ENCODE results near the gene OPCML.

The OPCML gene

DNA sequence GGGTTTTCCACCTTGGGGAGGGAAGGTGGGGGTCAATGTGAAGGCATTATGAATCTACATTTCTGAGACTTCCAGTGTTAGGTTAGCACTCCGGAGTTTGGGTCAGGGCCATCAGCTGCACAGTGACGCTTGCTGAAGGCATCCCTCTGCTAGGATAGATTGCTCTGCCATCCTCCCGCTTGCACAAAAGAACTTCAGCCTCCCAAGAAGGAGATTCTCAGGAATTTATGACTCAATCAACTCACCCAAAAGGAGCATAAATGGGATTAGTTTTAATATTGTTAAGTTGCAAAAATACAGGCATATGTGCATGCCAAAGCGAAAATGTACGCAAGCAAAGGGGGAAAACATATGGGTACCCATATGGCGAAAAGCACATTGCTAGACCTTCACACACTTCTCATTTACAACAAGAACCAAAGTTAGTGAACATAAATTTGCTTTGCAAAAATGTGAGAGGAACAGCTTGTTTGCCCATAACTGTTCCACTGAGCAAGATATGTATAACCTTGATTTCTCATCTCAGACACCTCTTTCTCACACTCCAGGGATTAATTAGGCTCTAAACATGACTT, 1013.0 kb downstream of the OPCML start:
- no peak for FAIRE-seq

DNA sequence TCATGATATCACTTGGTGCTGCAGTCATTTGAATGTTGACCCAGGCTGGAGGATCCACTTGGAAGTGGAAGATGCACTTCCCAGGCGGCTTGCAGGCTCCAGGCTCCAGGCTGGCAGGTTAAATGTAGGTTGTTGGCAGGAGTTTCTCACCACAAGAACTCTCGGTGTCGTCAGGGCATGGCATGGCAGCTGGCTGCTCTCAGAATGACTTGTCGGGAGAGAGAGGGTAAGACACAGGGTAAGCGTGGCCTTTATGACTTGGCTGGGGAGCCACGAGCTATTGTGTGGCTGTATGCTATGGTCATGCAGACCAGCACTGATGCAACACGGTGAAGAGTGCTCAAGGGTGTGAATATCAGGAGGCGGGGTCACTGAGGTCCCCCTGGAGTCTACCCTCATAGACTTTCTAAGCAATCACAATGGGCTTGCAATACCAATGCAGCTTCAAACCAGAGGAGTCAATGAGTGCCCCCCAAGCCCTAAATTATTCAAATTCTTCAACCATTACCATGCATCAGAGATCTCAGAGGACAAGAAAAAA, 1027.7 kb downstream of the OPCML start:
- no peak for FAIRE-seq

DNA sequence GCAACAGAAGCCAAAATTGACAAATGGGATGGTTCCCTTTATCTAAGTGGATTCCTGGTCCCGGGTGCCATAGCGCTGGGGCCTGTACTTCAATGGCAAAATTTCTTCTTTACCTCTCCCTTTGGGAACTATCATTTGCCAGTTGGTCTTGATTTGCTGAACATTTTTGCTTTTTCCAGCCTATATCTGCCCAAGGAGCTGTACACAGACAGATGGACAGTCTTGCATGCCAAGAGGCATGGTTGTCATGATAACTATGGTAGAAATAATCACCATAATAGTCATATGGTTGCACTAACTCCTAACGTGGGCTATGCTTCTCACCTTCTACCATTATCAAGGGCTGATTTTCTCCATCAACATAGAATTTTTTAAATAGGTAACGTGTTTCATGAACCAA, 1030.9 kb downstream of the OPCML start:
- FAIRE-seq, result no peak

DNA sequence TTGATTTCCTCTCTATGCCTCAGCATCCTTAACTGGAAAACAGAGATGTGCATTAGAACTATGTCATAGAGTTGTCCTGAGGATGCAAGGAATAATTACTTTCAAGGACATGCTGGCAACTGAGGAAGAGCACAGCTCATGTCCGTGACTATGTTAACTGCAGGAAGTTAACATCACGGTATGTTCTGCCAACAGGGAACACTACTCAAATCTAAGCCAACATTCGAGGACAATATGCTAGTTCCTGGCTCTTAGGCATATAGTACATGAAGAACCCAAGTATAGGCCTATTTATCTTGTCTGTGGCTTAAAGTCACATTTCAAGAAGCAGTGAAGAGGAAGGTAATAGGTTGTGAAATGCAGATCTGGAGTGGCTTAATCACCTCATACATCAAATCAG, 1032.6 kb downstream of the OPCML start:
- no peak for FAIRE-seq

DNA sequence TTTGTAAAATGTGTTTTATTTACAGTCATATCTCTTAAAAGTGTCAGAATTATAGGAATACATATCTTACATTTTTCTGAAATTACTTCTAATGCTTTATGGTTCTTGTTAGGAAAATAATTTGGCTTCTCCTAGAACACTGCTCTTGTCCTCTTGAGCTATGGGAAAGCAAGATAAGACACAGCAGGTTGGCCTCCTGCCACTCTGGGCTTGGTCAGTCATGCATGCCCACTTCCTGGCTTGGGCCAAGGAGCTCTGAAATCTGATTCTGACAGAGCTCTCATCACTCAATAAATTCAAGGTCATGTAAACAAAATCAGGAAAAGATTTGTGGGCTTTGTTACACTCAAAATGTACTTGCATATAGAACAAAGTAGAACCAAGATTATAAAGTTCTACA, 1036.0 kb downstream of the OPCML start:
- FAIRE-seq, result no peak

DNA sequence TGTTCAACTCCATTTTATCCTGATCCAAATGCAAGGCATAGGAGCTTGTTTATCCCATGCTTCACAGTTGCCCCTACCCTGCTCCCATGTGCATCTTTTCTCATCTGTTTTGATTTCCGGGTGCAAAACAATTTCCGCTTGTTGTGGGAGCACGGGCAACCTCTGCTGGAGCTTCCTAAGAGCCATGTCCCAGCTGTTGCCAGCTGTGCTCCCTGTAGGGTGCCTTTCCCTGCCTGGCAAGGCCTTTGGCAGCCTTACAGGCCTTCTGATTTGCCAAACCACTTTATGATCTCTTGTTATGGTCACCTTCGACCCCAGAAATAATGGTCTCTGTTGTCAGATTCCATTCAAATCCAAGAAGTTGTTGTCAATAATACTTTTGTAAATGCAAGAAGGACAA, 1038.5 kb downstream of the OPCML start:
- FAIRE-seq, result no peak

DNA sequence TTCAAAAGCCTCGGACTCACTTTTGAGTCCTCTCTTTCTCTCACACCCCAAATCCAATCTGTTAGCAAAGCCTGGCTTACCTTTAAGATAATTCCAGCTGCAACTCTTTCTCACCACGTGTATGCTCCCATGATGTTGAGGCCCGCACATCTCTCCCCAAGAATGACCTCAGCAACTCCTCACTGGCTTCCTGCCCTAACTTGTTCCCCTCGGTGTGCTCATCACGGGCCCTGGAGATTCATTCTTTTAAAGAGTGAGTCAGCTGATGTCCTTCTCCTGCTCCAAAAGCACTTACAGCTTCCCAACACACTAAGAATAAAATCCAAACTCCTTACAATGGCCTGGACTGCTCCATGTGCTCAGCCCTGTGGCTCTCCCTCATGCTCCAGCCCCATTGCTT, 1041.3 kb downstream of the OPCML start:
- FAIRE-seq, result no peak

DNA sequence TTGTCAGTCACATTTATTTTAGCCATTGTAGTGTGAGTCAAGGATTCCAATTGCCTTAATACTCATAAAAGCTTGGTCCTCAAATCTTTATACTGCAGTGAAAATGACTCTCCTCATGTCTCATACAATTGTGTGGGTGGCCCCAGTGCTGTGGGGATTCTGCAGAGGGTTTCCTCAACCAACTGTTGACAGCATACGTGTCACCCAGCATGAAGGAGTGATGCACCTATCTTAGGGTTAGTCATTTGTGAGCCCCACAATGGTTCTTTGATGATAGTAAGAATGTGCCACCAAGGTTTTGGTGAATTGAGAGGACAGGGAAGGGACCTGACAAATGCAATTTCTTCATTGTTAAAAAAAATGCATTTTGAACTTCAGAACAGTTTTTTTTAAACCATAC, 1046.2 kb downstream of the OPCML start:
- no peak for FAIRE-seq

DNA sequence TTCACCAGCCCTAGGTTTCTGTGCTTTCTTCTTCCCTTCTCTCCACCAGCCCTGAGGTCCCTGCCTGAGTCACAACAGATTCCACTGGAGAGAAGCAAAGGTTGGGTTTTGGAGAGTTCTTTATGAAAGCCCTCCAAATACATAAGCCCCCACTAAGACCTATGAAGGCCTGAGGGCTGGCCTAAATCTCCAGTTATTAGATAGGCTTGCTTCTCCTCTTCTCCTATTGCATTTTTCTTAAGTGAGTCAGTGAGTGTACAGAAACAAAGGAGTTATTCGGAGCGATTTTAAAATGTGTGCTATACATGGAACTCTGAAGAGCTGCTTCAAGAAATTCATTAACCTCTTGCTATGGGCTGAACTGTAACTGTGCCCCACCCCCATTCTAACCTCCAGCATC, 1057.3 kb downstream of the OPCML start:
- no peak for FAIRE-seq

DNA sequence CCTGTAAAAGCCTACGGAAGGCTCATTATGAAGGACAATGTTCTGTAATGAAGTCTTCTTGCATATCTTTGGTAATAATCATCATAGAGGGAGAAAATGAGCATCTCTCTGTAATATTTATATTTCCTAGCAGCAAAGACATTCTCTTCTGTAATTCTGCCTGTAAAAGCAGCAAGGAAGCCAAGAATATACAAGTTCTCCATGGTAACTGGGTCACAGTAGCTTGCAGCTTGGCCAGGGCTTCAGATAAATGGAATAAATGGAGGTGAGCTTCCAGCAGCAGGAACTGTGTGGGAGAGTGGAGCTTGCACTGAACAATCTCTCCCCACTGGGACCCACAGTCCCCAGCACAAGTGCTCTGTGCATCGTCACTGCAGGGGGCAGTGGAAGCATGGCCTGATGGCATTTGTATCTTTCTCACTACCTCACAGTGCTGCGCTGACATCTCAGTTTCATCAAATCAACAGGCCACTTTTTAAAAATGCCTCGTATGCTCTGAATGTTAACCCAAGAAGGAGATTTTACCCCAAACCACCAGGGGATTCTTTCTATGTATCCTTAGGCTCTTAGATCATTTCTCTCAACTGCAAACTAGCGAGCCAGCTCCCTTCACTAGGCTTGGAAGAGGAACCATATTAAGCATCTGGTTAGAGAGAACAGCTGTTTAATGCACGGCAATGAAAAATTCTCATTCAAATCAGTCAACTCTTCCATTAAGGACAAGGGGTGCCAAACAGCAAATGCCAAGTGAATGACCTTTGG, 1059.7 kb downstream of the OPCML start:
- no peak for FAIRE-seq

DNA sequence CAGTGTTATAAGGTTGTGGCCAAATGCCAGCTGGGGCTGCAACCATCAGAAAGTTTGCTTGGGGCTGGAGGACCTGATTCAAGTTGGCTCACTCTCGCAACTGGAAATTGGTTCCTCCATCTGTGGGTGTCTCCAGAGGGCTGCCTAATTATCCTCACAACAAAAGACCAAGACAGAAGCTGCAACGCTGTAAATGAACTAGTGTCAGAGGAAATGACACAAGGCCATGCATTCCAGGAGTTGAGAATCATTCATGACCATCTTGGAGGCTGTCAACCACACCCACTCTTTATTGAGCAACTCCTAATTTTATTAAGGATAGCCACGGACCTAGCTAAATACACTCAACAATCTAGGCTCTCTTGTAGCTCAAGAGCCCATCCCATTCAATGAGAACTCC, 1060.8 kb downstream of the OPCML start:
- FAIRE-seq, result no peak

DNA sequence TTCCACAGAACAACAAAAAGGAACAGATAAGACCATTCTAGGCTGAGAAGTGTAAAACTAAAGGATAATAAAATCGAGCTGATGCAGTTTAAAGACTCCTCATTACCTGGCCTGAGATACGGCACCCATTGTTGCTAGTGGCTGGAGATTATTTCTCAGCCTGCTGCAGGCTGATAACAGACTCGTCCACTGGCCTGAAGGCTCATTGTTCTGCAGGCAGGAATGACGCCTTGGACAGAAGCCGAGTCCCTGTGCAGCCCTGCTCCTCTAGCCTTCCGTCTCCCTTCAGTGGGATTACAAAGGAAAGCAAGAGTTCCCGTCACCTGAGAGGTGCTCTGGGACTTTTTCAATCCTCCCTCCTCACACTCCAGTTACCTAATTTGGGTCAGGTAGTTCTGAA, 1065.3 kb downstream of the OPCML start:
- no peak for FAIRE-seq

DNA sequence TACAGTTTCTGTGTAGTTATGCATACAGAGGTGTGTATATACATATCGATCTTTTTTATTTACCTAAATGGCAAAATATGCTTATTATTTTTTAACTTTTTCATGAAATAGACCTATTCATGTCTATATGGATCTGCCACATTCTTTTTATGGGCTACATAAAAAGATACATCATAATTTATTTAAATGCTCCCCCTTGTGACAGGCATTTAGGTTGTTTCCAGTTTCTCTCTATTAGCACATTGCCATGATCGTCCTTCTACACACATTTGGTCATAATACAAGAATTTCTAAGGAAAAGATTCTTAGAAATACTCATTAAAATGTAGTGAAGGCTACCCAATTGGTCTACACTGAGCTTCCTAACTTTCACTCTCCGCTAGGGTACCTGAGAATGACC, 1067.4 kb downstream of the OPCML start:
- FAIRE-seq, result no peak

DNA sequence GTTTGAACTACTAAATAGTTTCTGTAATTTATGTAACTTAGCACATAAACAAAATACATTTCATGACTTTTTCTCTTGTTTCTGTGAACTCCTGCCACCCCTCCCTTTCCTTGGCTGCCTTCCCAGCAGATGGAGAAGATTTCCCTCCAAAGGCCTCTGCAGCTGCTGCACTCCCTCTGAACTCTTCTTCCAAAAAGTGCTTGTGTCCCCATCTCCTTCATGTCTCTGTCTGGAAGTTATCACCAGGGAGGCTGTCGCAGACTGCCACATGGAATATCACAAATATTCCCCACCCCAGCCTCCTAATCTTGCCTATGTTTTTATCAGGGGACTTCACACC, 1068.3 kb downstream of the OPCML start:
- no peak for FAIRE-seq

DNA sequence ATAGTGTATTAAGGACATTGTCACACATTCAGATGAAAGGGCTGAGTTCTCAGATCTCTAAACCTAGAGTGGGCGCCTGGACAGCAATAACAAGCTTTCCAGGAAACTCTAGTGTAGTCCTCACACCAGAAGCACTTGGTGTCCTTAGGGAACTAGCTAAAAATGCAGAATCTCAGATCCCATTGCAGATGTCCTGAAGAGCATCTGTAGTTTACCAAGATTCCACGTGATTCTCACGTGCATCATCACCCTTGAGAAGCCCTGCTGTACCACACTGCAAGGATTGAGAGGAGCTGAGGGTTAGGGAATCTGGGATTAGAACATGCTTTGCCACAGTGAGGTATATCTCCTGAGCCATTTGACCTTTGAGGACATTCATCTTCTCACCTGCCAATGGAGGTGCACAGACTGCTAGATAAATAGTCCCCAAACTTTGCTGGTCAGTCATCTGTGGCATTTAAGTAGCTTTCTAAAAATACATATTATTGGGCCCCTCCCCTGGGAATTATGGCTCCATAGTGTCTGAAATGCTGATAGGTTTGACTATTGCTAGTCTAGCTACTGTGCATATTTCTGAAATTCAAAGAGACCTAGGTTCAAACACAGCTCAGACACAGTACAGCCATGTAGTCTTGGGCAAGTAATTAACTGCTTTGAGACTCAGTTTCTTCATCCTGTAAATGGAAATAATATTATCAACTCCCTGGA, 1068.9 kb downstream of the OPCML start:
- no peak for FAIRE-seq

DNA sequence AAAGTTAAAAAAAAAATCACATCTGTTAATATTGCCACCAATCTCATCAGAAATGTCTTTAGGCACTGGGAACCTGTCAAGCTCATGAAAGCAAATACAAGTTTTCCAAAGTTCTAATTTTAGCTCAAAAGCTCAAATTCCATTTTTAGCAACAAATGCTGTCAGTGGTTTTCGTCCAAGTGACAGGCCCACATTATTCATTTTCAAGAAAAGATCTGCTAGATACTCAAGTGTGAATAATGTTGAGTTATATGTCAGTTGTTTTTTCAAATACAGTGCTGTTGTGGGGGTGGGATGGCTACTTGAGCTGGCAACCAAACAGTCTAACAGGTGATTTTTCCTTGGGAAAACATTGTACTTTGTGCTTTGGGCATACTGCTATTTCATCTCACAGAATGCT, 1072.6 kb downstream of the OPCML start:
- no peak for FAIRE-seq

DNA sequence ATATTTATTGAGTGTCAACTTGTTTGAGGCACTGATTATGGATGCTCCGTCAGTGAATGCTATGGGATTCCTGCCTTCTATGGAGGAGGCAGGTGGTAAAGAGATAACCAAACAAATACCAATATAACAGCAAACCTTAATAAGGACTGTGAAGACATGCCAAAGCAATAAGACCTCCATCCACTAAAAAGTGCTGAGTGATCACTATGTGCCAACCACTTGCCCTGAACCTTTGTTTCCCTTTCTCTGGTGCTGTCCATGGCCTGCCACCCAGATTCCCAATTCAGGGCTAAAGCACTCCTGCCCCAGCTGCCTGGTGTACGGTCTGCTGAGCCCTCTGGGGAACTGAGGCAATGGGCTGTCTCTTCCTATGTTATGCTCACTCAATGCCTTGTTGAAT, 1074.9 kb downstream of the OPCML start:
- no peak for FAIRE-seq

DNA sequence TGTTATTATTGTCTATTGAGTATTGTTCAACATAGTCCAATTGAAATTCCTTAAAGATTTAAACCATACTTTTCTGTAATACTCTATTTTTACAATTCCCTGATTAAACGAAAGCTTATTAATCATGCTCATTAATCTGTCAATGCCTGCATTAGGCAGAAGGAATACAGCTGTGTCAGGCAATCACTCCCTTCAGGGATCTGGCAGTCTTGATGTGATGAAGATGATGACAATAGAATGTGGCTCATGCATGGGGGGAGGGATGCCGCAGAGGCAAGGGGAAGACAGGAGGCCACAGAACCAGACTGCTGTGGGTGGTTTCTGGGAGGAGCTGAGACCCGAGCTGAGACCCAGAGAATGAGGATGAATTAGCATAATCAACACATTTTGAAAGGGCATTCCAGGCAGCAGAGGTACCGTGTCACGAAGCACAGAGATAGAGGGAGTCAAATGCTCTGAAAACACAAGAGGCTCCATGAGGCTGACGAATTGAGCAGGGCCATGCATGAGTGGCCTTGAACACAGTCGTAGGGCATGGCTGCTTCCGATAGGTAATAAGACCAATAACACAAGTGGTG, 1075.5 kb downstream of the OPCML start:
- no peak for FAIRE-seq

DNA sequence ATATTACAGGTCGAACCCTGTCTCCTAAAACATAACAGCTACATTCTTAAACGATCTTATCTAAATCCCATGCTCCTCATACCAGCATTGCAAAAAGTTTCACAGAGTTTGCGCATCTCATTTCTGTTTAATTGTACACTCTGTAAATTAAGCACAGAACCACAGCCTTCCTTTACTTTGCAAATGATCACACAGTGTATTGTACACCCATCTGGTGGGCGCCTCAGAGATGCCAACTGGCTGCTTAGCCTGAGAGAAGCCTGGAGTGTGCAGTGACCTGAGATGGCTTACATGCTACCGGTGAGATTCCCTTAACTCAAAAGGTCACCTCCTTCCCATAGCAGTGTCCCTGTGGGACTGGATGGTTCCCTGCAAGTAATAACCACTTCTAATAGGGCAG, 1077.3 kb downstream of the OPCML start:
- FAIRE-seq, result no peak

DNA sequence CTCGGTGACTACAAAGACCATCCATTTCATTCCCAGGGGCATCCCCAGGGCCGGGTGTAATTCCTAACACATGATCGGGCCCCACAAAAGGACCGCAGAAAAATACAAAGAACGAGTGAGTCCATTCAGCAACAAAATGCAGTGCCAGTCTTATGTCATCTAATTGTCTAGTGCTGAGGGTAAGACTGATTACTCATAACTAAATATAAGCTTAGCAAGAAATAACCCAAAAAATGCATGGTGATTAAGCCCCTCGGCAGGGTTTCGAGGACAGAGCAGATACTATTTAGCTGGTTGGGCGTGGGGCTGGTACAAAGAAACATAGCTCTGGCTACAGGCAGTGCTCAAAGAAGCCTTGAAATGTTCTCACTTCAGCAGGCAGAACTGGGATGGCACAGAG, 1078.9 kb downstream of the OPCML start:
- no peak for FAIRE-seq

DNA sequence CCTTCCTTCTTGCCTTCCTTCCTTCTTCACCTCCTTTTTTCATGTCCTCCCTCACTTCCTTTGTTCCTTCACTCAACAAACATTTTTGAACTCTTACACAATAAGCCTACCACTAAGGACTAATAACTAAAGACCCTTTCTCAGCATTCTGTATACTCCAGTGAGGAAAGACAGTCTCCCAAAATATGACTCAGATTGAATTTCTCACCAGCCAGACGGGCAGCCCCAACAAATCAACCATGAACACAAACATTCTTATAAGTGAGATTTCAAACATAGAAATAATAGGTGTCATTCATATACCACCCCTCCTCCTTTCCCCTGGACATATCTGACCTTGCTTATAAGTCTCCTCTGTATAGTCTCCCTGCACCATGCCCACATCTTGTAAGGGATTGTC, 1079.7 kb downstream of the OPCML start:
- FAIRE-seq, result no peak

DNA sequence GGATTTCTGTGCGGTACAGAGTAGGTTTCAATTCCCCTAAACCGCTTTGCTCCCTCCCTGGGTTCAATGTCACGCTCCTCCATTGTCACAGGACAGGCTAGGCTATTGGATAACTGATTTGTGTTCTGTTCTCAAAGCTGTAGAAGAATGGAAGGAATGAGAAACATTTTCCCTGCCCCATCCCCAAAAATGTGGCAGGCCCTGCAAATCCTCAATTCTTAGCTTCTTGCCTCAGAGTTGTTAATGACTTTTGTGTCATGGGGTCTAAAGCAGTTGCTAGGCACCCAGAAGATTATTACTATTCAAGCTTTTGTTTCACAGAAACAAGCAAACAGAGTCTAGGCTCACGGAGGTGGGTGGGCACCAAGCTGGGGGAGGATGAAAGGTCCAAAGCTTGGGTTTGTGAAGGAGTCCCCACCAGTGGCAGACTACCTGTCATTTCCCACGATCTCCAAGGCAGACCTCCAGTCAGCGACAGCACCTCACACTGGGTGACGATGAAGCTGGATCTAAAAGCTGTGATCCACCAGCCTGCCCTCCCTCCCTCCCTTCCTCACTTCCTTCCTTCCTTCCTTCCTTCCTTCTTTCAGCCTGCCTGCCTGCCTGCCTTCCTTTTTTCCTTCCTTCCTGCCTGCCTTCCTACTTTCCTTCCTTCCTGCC, 1080.2 kb downstream of the OPCML start:
- no peak for FAIRE-seq

DNA sequence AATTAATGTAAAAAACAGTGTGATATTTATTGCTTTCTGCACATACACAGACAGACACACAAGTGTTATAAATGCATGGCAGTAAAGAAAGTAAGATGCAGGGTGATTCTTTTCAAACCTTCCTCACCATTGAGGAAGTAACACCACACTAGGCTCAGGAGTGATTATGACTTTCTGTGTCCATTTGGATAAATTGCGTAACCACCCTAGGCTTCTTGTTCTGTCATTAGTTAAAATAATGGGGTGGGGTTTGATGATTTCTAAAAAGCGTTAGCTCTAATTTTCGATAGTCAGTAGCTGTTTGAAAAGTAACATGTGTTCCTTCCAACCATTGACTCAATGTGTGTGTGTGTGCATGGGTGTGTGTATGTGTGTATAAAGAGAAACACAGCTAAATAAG, 1081.7 kb downstream of the OPCML start:
- no peak for FAIRE-seq
